ENCODE measurements around the gene CSAD. TPM values are rescaled to one million over a fixed set of nuclear protein-coding genes. Genes with fewer than 3 reads are reported as not detected.
"Not testable (repeated sequence)": the region's sequence is repeated elsewhere in the genome, so short reads cannot be mapped to it uniquely, and the experiment has no call there.

CSAD gene
- polyA plus RNA-seq, 4 donors = 12.9 to 56.4 (median 34.4) TPM

DNA sequence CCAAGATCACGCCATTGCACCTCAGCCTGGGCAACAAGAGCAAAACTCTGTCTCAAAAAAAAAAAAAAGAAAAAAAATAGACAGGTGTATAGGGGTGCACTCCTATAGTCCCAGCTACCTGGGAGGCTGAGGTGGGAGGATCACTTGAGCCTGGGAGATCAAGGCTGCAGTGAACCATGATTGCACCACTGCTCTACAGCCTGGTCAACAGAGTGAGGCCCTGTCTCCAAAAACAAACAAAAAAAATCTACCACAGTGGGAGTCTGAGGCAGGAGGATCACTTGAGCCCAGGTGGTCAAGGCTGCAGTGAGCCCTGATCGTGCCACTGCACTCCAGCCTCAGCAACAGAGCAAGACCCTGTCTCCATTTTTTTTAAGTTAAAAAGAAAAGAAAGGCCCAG, 17.7 kb downstream of the CSAD start:
- H3K27ac ChIP-seq (ENCODE audit: low read depth in 1 of 3, low read length in 2 of 3); H3K4me1 ChIP-seq (ENCODE audit: control insufficient read depth in 3 of 3, insufficient read depth in 2 of 3, low read depth in 1 of 3, low read length in 2 of 3); H3K4me3 ChIP-seq (ENCODE audit: low read depth in 1 of 3, low read length in 3 of 3); H3K9me3 ChIP-seq (ENCODE audit: control insufficient read depth in 2 of 2, insufficient read depth in 1 of 2, low read depth in 1 of 2, low read length in 1 of 2); FAIRE-seq; H3K27me3 ChIP-seq (ENCODE audit: control insufficient read depth in 3 of 3, insufficient read depth in 3 of 3, low read length in 3 of 3); DNase-seq: not testable (repeated sequence)
- 92 to 100% (median 100%) methylated on average over 2 of the region's 2 CpGs for WGBS, 3 donors
- H3K36me3 ChIP-seq (ENCODE audit: control insufficient read depth in 3 of 3, insufficient read depth in 2 of 3, low read depth in 1 of 3, low read length in 3 of 3) = peaks cover 0 to 22% (median 0%) of the 10 kb centered on the region in 3 donors

DNA sequence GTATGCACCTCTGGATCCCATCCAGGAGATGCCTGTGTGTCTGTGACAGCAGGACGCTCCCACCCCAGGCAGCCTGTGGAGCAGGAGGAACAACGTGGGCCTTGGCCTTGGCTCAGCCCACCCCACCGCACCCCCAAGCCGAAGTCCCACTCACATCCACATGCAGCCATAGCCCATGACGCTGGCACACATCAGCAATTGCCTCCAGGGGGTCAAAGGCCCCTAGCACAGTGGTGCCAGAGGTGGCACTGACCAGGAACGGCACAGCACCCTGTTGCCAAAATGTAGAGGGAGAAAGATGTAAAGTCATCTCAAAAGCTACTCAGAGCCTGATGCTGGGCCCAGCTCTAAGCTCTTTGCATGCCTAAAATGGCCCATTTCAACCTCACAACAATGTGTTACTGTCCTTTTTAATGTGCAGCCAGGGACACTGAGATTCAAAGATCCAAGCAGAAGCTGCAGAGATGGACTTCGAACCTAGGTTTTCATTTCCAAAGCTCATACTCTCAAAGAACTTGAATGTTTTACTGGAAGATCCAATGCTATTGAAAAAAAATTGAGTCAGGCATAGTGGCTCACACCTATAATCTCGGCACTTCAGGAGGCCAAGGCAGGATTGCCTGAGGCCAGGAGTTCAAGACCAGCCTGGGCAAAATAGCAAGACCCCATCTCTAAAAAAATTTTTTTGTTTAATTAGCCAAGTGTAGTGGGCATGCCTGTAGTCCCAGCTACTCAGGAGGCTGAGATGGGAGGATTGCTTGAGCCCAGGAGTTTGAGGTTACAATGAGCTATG, 19.4 kb downstream of the CSAD start:
- no peaks in the 10 kb centered on the region for H3K4me1 ChIP-seq (ENCODE audit: control insufficient read depth in 3 of 3, insufficient read depth in 2 of 3, low read depth in 1 of 3, low read length in 2 of 3)
- no peaks in the 10 kb centered on the region for H3K9me3 ChIP-seq (ENCODE audit: control insufficient read depth in 2 of 2, insufficient read depth in 1 of 2, low read depth in 1 of 2, low read length in 1 of 2)
- H3K27me3 ChIP-seq (ENCODE audit: control insufficient read depth in 3 of 3, insufficient read depth in 3 of 3, low read length in 3 of 3) = no peaks in the 10 kb centered on the region
- no peak overlapping the region for H3K27ac ChIP-seq (ENCODE audit: low read depth in 1 of 3, low read length in 2 of 3)
- DNase-seq = no peak
- peaks cover 0 to 27% (median 0%) of the 10 kb centered on the region in 3 donors for H3K36me3 ChIP-seq (ENCODE audit: control insufficient read depth in 3 of 3, insufficient read depth in 2 of 3, low read depth in 1 of 3, low read length in 3 of 3)
- no peak for FAIRE-seq
- WGBS, 3 donors = 71 to 89% (median 78%) methylated on average over 8 of the region's 8 CpGs
- H3K4me3 ChIP-seq (ENCODE audit: low read depth in 1 of 3, low read length in 3 of 3) = no peak overlapping the region

DNA sequence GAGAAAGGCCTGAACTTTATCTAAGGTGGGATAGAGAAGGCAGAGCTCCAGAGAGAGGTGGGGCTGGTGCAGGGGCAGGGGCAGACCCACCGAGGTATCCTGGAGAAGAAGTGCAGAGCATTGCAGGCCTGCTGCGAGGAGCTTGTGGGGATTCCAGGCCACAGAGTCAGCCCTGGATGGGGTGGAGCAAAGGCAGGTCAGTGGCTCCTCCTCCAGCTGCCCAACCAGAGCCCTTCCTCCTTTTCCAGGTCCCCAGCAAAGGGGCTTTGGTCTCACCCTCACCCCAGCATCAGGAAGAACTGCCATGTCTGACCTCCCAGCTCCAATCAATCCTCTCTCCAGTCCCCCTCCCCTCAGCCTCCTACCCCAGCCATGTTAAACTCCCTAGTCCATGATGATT, 20.1 kb downstream of the CSAD start:
- Histone ChIP-seq H3K9me3 (ENCODE audit: control insufficient read depth in 2 of 2, insufficient read depth in 1 of 2, low read depth in 1 of 2, low read length in 1 of 2) (no peaks in the 10 kb centered on the region), H3K4me1 (ENCODE audit: control insufficient read depth in 3 of 3, insufficient read depth in 2 of 3, low read depth in 1 of 3, low read length in 2 of 3) (no peaks in the 10 kb centered on the region)

DNA sequence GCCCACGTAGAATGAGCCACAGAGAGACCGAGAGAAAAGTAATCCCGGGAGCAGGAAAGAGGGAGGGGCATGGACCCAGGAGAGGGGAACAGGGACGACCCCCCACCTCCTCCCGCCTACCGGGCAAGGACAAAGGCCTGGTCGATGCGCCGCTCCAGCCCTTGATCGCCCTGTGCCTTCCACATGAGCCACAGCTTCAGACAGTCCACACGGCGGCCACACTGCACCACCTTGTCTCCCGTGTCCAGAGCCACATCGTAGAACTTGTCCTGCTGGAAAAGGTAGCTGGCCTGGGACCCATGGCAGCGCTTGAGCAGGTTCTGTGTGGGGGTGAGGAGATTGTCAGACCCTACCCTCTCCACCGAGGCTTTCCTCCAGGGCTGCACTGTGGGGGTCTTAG, 20.7 kb downstream of the CSAD start:
- H3K36me3 ChIP-seq (ENCODE audit: control insufficient read depth in 3 of 3, insufficient read depth in 2 of 3, low read depth in 1 of 3, low read length in 3 of 3) = peaks cover 0 to 27% (median 0%) of the 10 kb centered on the region in 3 donors
- no peaks in the 10 kb centered on the region for H3K9me3 ChIP-seq (ENCODE audit: control insufficient read depth in 2 of 2, insufficient read depth in 1 of 2, low read depth in 1 of 2, low read length in 1 of 2)
- FAIRE-seq = no peak
- H3K27ac ChIP-seq (ENCODE audit: low read depth in 1 of 3, low read length in 2 of 3) = no peak overlapping the region
- H3K4me1 ChIP-seq (ENCODE audit: control insufficient read depth in 3 of 3, insufficient read depth in 2 of 3, low read depth in 1 of 3, low read length in 2 of 3) = no peaks in the 10 kb centered on the region
- H3K27me3 ChIP-seq (ENCODE audit: control insufficient read depth in 3 of 3, insufficient read depth in 3 of 3, low read length in 3 of 3) = no peaks in the 10 kb centered on the region
- no peak overlapping the region for H3K4me3 ChIP-seq (ENCODE audit: low read depth in 1 of 3, low read length in 3 of 3)
- WGBS, 3 donors = 84 to 88% (median 88%) methylated on average over 16 of the region's 16 CpGs
- no peak for DNase-seq

More for the DNA sequence above, 20.1 kb downstream of the CSAD start:
- H3K36me3 ChIP-seq (ENCODE audit: control insufficient read depth in 3 of 3, insufficient read depth in 2 of 3, low read depth in 1 of 3, low read length in 3 of 3) = peaks cover 0 to 27% (median 0%) of the 10 kb centered on the region in 3 donors
- no peak for FAIRE-seq
- WGBS, 3 donors = 79 to 89% (median 85%) methylated on average over 2 of the region's 2 CpGs
- H3K4me3 ChIP-seq (ENCODE audit: low read depth in 1 of 3, low read length in 3 of 3) = no peak overlapping the region
- no peak for DNase-seq
- no peaks in the 10 kb centered on the region for H3K27me3 ChIP-seq (ENCODE audit: control insufficient read depth in 3 of 3, insufficient read depth in 3 of 3, low read length in 3 of 3)
- no peak overlapping the region for H3K27ac ChIP-seq (ENCODE audit: low read depth in 1 of 3, low read length in 2 of 3)

DNA sequence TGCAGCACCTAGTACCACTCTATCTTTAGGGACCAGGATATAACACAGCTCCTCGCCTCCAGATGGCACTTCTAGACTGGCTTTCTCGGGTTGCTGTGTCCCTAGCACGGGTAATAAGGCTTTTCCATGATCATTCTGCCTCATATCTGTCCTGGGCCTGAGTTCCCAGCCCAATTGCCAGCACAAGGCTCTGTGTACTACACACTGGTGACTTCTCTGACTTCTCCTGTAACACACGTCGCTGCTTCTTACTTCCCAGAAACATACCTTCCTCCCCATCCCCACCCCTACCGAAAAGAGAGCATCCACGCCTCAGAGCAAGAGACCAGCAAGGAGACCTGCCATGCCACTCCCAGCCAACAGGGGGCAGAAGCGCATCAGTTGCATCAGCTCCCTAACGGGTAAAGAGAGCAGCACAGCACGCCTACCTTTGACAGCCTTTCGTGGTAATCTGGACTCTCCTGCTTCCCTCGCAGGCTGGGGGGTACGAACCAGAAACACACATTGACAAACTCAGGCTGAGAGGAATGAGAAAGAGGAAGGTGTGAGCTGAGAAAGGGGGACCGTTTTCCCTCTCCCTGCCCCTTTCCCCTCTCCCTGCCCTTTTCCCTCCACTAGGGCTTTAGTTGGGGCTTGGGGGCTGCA, 21.4 kb downstream of the CSAD start:
- WGBS, 3 donors = 8 to 17% (median 15%) methylated on average over 13 to 14 of the region's 14 CpGs
- Histone ChIP-seq H3K27ac (ENCODE audit: low read depth in 1 of 3, low read length in 2 of 3) (no peak overlapping the region), H3K9me3 (ENCODE audit: control insufficient read depth in 2 of 2, insufficient read depth in 1 of 2, low read depth in 1 of 2, low read length in 1 of 2) (no peaks in the 10 kb centered on the region), H3K27me3 (ENCODE audit: control insufficient read depth in 3 of 3, insufficient read depth in 3 of 3, low read length in 3 of 3) (no peaks in the 10 kb centered on the region), H3K4me3 (ENCODE audit: low read depth in 1 of 3, low read length in 3 of 3) (no peak overlapping the region), H3K36me3 (ENCODE audit: control insufficient read depth in 3 of 3, insufficient read depth in 2 of 3, low read depth in 1 of 3, low read length in 3 of 3) (peaks cover 0 to 27% (median 0%) of the 10 kb centered on the region in 3 donors), H3K4me1 (ENCODE audit: control insufficient read depth in 3 of 3, insufficient read depth in 2 of 3, low read depth in 1 of 3, low read length in 2 of 3) (no peaks in the 10 kb centered on the region)
- DNase-seq = peak; percentile 80 to 83
- no peak for FAIRE-seq

DNA sequence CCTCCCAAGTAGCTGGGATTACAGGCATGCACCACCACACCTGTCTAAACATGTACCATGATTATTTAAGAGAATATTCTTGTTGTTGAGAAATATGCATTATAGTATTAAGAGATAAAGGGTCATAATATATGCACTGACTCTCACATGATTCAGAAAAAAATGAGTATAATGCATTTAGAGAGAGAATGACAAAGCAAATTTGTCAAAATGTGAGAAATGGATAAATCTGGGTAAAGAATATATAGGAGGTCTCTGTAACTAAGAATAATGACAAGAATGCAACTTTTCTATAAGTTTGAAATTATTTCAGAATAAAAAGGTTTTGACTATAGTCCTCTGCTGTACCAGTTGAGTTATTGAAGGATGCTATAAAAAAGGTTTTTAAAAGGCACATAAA, 28.3 kb downstream of the CSAD start:
- Histone ChIP-seq H3K9me3 (ENCODE audit: control insufficient read depth in 2 of 2, insufficient read depth in 1 of 2, low read depth in 1 of 2, low read length in 1 of 2) (no peaks in the 10 kb centered on the region), H3K27me3 (ENCODE audit: control insufficient read depth in 3 of 3, insufficient read depth in 3 of 3, low read length in 3 of 3) (no peaks in the 10 kb centered on the region), H3K4me3 (ENCODE audit: low read depth in 1 of 3, low read length in 3 of 3) (no peak overlapping the region), H3K4me1 (ENCODE audit: control insufficient read depth in 3 of 3, insufficient read depth in 2 of 3, low read depth in 1 of 3, low read length in 2 of 3) (no peaks in the 10 kb centered on the region), H3K27ac (ENCODE audit: low read depth in 1 of 3, low read length in 2 of 3) (no peak overlapping the region), H3K36me3 (ENCODE audit: control insufficient read depth in 3 of 3, insufficient read depth in 2 of 3, low read depth in 1 of 3, low read length in 3 of 3) (peaks cover 0 to 4% (median 0%) of the 10 kb centered on the region in 3 donors)
- DNase-seq (no peak), FAIRE-seq (no peak)

DNA sequence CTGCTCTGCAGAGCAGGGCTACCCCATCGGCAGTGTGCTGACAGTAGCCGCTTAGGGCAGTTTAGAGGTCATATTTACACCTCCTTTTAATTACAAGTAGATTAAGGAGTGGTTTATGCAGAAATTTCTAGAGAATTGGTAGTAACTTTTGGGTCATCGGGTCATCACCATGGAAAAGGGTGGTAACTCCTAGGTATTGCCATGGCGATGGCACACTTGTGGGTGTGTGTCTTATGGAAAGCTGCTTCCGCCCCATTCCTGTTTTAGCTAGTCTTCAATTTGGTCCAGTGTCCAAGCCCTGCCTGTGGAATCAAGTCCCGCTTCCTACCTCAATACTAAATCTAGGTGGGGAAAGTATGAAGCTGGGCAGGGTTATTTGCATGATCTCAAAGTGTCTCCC, 29.7 kb downstream of the CSAD start:
- Histone ChIP-seq H3K9me3 (ENCODE audit: control insufficient read depth in 2 of 2, insufficient read depth in 1 of 2, low read depth in 1 of 2, low read length in 1 of 2) (no peaks in the 10 kb centered on the region), H3K36me3 (ENCODE audit: control insufficient read depth in 3 of 3, insufficient read depth in 2 of 3, low read depth in 1 of 3, low read length in 3 of 3) (no peaks in the 10 kb centered on the region), H3K27me3 (ENCODE audit: control insufficient read depth in 3 of 3, insufficient read depth in 3 of 3, low read length in 3 of 3) (no peaks in the 10 kb centered on the region), H3K27ac (ENCODE audit: low read depth in 1 of 3, low read length in 2 of 3) (no peak overlapping the region), H3K4me3 (ENCODE audit: low read depth in 1 of 3, low read length in 3 of 3) (no peak overlapping the region), H3K4me1 (ENCODE audit: control insufficient read depth in 3 of 3, insufficient read depth in 2 of 3, low read depth in 1 of 3, low read length in 2 of 3) (no peaks in the 10 kb centered on the region)
- DNase-seq (no peak), FAIRE-seq (no peak)
- WGBS, 3 donors = 89 to 91% (median 90%) methylated on average over 6 of the region's 6 CpGs

DNA sequence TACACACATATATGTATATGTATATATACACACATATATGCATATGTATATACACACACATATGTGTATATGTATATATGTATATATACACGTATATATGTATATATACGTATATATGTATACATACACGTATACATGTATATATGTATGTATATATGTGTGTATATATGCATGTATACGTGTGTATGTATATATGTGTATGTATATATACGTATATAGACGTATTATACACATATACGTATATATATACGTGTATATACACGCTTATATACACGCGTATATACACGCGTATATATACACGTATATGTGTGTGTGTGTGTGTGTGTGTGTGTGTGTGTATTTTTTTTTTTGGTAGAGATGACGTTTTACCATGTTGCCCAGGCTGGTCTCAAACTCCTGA, 33.1 kb downstream of the CSAD start:
- DNase-seq (no peak), FAIRE-seq (no peak)
- 90 to 91% (median 91%) methylated on average over 15 of the region's 15 CpGs for WGBS, 3 donors
- Histone ChIP-seq H3K27ac (ENCODE audit: low read depth in 1 of 3, low read length in 2 of 3) (no peak overlapping the region), H3K4me3 (ENCODE audit: low read depth in 1 of 3, low read length in 3 of 3) (no peak overlapping the region), H3K9me3 (ENCODE audit: control insufficient read depth in 2 of 2, insufficient read depth in 1 of 2, low read depth in 1 of 2, low read length in 1 of 2) (no peaks in the 10 kb centered on the region), H3K27me3 (ENCODE audit: control insufficient read depth in 3 of 3, insufficient read depth in 3 of 3, low read length in 3 of 3) (no peaks in the 10 kb centered on the region), H3K4me1 (ENCODE audit: control insufficient read depth in 3 of 3, insufficient read depth in 2 of 3, low read depth in 1 of 3, low read length in 2 of 3) (peaks cover 0 to 5% (median 0%) of the 10 kb centered on the region in 3 donors), H3K36me3 (ENCODE audit: control insufficient read depth in 3 of 3, insufficient read depth in 2 of 3, low read depth in 1 of 3, low read length in 3 of 3) (no peaks in the 10 kb centered on the region)

Measured in small intestine (tissue), 7 donors.